NCI-H460 (cell line): ENCODE measurements around the gene P2RY4. TPM values are rescaled to one million over a fixed set of nuclear protein-coding genes. Genes with fewer than 3 reads are reported as not detected.
"Not testable (repeated sequence)": the region's sequence is repeated elsewhere in the genome, so short reads cannot be mapped to it uniquely, and the experiment has no call there.

ENCODE experiments used
- DNase-seq: peaks from one replicate; pipeline ENCODE4 v3.0.0-alpha.2; 2016; ENCODE audit warnings: low read depth; ENCODE audit errors: extremely low read depth
- polyA plus RNA-seq: library from polyadenylated mRNA; depleted of rRNA; stranded (reverse); fragments of >200 nt; gene quantifications from 2 replicates; pipeline ENCODE4 v1.2.3, GENCODE V29; 2014; cell fraction: nucleus; rRNA removed
- total RNA-seq: library from RNA; depleted of rRNA; stranded (reverse); fragments of >200 nt; shearing (Covaris generic); gene quantifications from 2 replicates; pipeline ENCODE4 v1.2.3, GENCODE V29; 2014; rRNA removed

Gene P2RY4
- total RNA-seq: not detected in 2 replicates
- 0.32 TPM in 1 of 2 replicates, not detected in the other for polyA plus RNA-seq

DNA sequence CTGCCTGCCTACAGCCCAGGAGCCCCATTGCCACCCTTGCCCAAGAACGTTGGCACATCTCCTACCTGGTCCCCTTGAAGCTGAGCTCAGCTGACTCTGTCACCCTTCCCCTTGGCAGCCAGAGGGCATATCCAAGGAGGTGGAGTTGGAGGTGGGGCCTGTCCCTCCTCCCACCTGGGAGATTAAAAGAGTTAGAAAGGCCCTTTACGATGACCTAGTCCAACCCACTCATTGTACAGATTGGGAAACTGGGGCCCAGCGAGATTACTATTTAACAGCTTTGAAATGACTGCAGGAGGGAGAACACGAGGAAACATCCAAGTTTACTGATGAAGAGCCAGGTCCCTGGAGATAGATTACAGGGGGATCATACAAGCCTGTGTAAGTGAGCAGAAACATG lies at the start of gene P2RY4:
TSS of gene P2RY4 (minus strand) at position 101 of the 400 bp plus-strand sequence. CDS start 580 bp downstream, outside the sequence.
- no peak for DNase-seq

DNA sequence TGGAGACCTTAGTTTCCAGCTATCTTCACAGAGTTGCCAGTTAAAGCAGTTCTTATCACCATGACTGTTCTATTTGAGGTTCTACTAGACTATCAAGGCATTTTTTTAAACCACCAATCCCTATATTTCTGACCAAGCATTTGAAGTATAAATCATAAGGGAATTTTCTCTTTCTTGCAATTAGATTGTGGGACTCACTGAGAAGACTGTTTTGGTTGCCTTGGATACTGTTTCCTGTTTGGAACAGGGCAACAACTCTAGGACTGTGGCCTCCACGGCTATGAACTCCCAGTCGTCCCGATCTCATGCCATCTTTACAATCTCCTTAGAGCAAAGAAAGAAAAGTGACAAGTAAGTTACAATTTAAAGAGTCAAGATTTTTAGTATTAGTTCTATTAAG lies 41.7 kb upstream of the P2RY4 start:
- DNase-seq: no peak

DNA sequence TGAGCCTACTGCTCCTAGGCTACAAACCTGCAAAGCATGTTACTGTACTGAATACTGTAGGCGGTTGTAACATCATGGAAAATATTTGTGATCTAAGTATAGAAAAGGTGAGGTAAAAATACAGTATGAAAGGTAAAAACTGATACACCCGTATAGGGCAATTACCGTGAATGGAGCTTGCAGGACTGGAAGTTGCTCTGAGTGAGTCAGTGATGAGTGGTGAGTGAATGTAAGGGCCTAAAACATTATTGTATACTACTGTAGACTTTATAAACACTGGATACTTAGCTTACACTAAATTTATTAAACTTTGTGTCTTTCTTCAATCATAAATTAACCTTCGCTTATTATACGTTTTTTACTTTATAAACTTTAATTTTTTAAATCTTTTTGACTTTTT lies 33.6 kb upstream of the P2RY4 start:
- DNase-seq: no peak

DNA sequence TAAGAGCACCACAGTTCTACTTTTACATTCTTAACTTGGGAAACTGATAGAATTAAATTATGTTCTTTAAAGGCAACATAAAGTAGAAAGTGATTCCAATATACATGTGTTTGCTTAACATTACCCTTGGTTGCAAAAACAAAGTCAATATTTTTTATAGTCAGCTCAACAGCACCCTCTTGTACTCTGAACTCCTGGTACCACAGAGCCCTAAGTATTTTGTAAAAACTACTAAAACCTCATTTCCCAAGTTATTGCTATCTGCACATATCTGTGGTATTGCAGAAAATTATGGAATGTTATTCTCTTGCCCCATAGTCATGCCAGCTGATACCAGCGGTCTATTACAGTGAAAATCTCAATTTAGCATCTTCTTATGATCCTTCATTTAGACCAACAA lies 32.8 kb upstream of the P2RY4 start:
- no peak for DNase-seq

DNA sequence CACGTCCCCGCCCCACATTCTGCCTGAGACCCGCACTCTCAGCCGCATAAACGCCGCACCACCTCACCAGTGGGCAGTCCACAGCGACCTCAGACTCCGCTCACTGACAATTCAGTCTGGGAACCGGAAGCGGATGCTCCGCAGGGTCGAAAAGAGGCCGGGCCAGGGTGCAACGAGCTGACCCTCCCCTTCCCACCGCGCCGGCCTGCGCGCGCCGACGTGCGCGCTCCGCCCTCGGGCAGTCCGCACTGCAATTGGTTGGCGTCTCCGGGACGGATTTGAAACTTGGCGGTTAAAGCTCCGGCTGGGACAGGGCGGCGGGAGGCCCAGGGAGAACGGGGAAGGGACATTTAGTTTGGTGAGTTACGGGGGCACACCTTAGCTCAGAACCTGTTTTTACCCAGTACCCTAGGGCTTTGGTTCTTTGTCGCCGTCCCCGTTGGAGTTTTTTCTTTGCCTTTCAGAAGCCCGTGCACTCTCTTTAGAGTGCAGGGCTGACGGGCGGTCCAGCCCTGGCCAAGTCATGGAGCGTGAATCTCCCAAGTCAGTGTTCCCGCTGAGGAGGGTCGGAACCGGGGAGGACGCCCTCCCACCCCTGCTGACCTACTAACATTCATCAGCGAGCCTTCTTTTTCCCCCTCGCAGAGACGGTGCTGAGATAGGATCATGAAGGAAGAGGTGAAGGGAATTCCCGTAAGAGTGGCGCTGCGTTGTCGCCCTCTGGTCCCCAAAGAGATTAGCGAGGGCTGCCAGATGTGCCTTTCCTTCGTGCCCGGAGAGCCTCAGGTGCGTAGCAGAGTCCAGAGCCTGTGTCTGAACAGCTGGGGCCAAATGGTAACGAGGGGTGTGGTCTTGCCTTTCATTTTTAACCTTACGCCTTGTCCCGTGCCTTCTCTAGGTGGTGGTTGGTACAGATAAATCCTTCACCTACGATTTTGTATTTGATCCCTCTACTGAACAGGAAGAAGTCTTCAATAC lies 30.1 kb upstream of the P2RY4 start, which contains the start of the genes KIF4A and PDZD11:
TSS of gene KIF4A (plus strand) at position 312 of the 978 bp plus-strand sequence. CDS start at position 667, 355 bp downstream.
TSS of gene PDZD11 (minus strand) at position 135 of the 978 bp plus-strand sequence. CDS start 586 bp downstream, outside the sequence.
- peak; percentile 87 for DNase-seq

DNA sequence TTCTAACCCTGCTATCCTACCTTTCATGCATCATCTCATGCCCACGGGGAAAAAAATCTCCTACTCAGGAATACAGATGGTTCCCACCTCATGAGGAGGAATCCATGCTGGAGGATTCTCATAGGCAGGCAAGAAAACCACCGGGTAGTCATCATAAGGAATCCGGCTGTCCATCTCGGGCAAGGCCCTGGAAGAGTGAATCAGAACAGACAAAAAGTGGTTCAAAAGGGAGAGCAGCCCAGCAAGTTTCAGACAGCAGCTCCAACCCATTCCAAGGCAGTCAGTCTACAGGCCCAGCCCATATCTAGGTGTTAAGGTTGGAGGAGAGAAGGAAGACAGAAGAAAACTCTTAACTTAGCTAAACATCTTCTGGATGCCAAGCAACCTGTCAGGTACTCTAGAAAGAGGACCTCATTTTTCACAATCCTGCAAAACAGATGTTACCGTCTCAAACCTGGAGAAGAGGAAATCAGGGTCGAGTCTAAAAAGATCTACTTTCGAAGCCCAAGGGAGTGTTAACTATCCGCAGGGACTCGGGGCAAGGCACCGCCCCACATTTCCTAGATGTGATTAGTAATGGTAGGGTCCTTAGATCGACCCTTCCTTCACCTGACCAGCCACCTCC lies 29.3 kb upstream of the P2RY4 start:
- no peak for DNase-seq

DNA sequence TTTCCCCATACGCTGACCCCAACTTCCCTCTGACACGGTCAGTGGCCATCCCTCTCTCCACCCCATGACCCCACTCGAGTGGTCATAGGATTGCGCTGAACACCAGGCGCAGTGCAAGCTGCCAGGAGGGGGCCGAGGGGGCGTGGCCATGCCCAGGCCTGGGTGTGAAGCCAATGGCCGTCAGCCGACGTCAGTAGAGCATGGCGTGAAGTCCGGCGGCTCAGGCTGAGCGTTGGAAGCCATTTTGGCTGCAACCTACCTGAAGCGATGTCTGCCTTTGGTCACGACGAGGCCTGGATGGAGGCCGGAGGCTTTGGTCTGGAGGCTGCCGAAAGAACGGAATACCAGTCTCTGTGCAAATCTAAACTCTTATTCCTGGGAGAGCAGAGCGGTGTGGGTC lies 21.9 kb upstream of the P2RY4 start, which contains the start of gene RAB41:
TSS of gene RAB41 (plus strand) at position 222 of the 400 bp plus-strand sequence. CDS start at position 268, 46 bp downstream.
- no peak for DNase-seq

DNA sequence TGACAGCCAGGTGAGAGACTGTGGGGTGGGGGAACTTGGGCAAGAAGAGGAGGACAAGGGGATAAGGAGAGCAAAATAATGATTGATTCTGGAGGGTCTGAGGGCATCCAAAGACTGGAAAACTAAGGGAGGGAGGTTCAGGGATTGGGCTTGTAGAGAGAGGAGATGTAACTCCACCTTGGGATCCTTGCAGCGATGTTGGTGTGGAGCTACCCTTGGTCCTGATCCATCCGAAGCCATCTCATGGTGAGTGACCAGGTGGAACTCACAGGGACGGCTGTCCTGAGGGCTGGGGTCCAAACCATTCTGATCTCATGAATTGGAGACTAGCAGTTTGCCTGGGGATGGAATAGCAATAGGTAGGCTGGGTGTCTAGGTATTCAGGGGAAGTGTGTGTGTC lies 20.6 kb upstream of the P2RY4 start:
- DNase-seq: no peak

DNA sequence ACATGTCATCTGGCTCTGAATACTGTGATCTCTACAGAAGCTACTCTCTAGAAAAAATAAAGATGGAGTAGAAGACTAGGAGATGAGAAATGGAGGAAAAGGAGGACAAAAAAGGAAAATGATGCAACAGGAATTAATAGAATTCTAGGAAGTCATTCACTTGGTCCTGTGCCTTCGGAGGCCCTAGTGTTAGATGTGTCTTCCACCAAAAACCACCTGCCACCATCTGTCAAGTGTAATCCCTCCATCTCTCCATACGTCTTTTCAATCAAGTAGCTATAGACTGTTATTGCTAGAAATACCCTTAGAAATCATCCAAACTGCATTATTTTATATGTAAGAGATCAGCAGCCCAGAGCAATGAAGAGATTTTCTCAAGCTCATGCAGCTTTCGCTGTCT lies 19.1 kb upstream of the P2RY4 start:
- no peak for DNase-seq

DNA sequence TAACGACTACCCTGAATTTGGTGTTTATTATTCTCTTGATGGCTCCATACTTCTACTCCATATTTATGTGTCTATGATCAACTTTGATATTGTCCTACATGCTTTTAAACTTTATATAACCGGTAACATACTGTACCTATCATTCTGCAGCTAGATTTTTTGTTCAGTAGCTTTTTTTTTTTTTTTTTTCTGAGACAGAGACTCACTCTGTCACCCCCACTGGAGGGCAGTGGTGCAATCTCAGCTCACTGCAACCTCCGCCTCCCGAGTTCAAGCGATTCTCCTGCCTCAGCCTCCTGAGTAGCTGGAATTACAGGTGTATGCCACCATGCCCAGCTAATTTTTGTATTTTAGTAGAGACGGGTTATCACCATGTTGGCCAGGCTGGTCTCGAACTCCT lies 14.0 kb upstream of the P2RY4 start:
- not testable (repeated sequence) for DNase-seq

DNA sequence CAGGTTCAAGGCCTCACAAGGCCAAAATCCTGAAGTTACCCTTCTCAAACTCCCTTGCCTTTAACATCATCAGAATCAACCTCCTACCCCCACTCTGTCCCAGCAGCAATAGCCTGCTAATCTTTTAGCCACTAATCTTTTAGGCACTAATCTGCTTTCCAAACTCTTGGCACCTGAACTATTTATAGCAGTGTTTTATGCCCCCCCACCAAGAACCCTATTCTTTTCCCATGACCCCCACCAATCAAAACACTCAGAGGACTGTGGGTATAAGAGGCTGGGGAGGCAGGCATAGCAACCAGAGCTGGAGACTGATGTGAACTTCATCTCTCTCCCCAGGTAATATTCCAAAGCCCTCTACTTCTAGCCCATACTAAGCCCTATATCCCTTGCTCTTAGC lies 8.0 kb upstream of the P2RY4 start, which contains the start of gene ARR3:
TSS of gene ARR3 (plus strand) at position 301 of the 400 bp plus-strand sequence. CDS start 1,052 bp downstream, outside the sequence.
- no peak for DNase-seq

DNA sequence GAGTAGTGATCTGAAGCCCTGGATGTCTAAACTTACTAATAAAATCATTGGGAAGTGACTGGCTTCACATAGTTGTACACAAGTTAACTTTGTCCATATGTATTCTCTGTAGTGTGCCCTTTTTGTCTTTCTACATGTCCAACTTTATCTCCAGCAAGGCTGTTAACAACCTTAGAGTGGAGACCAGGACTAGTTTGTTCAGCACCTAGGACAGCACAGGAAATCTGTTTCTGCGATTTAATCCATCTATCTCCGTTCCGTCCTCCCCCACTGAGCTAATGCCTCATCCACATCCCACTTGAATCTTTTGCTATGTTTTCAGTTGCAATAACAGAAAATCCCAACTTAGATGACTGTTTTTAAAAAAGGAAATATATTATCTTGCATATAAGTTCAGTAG lies 4.8 kb upstream of the P2RY4 start:
- no peak for DNase-seq

DNA sequence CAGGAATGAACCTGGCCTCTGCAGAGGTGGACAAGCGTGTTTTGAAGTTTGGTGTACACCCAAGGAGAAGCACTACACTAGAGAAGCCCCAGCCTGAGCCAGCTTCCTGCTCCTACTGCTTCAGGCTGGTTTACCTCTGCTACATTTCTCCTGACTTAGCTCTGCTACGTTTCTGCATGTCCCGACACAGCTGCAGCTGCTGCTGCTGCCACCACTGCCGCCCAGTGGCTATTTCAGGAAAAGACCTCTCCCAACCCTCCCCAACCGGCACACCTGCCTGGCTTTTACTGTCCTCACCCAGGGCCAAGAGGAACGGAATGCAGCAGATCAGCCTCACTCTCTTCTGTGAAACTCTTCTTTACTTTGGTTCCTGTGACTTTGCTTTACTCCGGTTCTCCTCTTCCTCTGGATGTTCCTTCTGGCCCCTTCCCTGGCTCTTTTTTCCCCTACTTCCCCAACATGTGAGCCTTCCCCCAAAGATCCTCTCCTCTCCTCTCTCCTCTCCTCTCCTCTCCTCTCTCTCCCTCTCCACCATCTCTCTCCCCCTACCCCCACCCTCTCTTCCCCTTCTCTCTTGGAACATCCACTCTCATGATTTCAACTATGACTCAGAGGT lies 3.1 kb upstream of the P2RY4 start:
- DNase-seq: peak; percentile 25

DNA sequence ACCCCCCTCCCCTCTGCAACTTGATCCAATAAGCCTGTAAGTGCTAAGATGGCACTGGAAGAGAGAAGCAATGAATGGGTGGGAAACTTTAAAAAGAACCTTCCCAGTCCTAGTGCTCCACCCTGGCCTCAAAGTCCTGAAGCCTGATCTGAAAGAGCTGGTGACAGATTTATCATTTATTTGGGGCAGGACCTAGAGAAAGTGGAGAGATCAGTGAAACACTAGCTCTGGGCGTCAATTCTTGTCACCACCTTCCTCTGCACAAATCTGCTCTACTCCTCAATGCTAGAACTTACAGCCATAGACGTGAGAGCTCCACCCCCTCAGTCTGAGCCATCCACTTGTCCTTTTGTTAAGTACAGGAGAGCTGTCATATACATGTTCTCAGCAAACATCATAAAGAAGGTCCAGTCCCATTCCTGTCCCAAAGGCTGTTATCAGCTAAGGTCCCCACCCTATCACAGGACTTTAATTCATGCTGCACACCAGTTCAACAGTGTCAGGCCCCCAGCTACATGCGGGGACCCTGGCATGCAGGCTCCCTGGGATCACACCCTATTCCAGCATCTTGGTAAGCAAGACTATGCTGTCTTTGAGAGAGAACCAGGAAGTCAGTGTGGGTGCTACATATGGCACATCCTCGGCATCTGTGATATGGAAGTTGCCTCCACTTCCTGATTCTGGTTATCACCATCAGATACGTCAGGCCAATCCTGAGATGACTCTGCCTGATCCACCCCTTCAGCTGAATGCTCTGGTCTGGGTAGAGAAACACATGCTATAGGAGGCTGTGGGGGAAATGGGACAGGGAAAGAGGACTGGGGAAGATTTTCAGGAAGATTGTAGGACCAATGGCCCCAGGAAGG lies 2.3 kb downstream of the P2RY4 start:
- DNase-seq: no peak

DNA sequence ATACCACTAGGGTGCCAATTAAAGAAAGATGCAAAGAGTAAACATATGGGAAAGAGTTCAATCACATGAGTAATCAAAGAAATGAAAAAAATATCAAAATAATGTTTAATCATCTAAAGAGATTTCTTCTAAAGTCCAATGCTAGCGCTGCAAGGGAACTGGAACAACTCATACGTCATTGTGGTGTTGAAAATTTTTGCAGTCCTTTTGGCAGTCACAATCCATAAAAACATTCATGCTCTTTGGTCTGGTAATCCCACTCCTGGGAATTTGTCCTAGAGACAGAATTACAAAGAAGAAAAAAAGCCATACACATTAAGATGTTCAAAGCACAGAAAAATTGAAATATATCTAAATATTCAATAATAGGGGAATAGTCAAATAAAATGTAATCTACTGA lies 4.6 kb downstream of the P2RY4 start:
- DNase-seq: no peak

DNA sequence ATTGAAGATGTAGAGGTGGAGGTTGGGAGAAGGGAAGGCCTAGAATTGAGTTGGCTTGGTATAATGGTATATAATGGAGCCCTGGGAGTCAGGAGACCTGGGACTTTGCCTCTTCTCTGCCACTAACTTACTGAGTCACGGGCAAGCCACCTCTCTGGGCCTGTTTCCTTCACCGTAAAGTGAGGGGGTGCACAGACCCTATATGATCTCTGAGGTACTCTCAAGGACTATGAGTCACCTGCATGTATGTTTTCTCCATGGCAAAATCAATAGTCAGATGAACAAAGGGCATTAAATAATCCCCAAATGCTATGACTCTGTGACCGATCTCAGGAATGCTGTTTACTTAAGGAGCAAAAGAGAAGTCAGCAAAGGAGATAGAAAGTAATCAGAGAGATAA lies 5.1 kb downstream of the P2RY4 start:
- no peak for DNase-seq

DNA sequence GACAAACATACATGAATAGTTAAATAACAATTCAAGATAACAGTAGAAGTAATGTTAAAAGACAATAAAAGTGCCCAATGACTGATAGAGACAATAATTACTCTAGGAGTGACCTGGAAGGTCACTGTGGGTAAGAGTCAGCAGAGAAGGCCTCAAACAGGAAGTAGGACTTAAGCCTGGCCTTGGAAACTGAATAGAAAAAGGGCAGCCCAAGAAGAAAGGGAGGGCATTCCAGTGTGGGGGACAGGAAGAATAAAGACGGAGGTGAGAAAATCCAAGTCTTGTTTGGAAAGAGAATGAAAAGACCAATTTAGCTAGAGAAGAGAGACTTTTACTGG lies 6.0 kb downstream of the P2RY4 start:
- no peak for DNase-seq

DNA sequence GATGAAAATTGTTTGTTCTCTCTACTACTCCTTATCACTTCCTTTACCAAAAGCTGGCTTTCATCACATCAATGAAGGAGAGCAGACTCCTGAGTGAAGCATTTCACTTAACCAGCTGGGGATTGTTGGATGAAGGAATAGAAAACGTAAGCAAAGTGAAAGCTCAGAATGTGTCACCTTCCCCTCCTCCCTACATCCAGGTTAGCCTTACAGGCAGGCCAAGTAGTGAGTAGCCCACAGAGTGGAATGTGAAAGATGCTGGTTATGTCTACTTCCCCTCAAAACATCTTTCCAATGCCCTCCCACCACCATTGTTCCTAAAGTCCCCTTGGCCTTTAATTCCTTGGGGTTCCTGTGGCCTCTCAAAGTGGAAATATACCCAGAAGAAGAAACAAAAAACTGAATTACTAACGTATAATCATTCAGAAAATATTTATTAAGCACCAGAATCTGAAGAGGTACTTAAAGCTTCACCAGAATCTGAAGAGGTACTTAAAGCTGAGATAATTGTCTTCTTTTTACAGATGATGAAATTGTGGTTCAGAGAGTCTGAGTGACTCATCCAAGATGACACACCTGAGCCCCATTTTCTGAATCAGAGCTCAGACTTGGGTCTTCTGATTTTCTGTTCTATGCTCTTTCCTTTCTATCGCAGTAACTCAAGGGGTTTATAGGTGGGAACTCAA lies 6.5 kb downstream of the P2RY4 start:
- DNase-seq: no peak

DNA sequence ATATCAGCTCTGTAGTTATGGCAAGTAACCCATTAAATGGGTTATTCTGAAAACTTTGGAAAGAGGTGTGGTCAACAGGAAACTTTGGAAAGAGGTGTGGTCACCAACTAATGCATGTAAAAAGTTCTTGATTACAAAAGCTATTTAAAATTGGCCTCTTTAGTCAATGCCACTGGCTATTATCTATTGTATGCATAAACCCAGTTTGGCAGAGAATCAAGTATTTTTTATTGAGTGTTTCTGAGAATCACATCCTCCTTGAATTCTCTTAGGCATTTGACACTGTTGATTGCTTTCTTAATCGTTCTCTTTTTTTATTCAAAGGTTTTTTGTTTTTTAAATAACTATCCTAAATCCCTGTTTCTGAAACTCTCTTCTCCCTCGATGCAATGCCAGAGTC lies 7.5 kb downstream of the P2RY4 start:
- no peak for DNase-seq
